Bronchial epithelial cell (primary cell): ENCODE measurements around the gene ANKRD16. TPM values are rescaled to one million over a fixed set of nuclear protein-coding genes. Genes with fewer than 3 reads are reported as not detected.

Experiments
- DNase-seq: peaks from one replicate; pipeline ENCODE4 v3.0.0-alpha.2; 2010; ENCODE audit warnings: low read depth
- FAIRE-seq: peaks from 2 replicates; lab custom pipeline; 2011; peaks lifted over from hg19 to GRCh38; lab: Jason Lieb, UNC
- H3K27me3 ChIP-seq: 2 replicates; pipeline ENCODE4 v1.5.1; 2011; ENCODE audit warnings: low read length; ENCODE audit not compliant: control insufficient read depth, insufficient read depth
- H3K36me3 ChIP-seq: 2 replicates; pipeline ENCODE4 v1.5.1; 2011; ENCODE audit warnings: low read length; ENCODE audit not compliant: control insufficient read depth, insufficient read depth
- H3K4me3 ChIP-seq: 2 replicates; pipeline ENCODE4 v1.5.1; 2011; ENCODE audit warnings: mild to moderate bottlenecking, low read depth, low read length, control low read depth
- total RNA-seq: library from RNA; depleted of rRNA; stranded (reverse); fragments of >200 nt; gene quantifications from 2 replicates; pipeline ENCODE4 v1.2.1, GENCODE V29; 2014
- TF ChIP-seq, protein P1 (sequence below): IDR thresholded peaks from 2 replicates; pipeline ENCODE4 v1.5.1; 2011; ENCODE audit warnings: mild to moderate bottlenecking, moderate library complexity, low read length, control low read depth, inconsistent platforms; ENCODE audit not compliant: insufficient read depth, severe bottlenecking

Gene ANKRD16
- total RNA-seq, 1 donor from 2014 or later: 5.3 TPM

DNA sequence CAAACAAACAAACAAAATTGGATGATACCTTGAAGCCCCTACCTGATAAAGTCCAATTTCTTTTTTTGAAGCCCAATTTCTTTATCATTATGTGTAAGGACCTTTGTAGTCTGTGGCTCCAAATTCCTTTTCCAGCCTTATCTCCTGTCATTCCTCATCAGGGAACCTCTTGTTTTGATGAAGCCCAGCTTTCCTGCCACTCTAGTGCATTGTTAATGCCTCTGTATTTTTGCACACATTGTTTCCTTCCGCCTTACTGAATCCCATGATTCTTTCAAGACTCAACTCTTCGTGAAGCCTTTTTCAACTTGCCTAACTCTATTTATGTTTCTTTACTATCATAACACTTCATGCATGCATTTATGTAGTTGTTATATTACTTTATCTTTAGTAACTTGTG lies 3.6 kb upstream of the ANKRD16 start:
- DNase-seq: no peak
- Histone ChIP-seq H3K4me3 (no peak overlapping the region), H3K27me3 (no peaks in the 10 kb centered on the region), H3K36me3 (peaks cover 9% of the 10 kb centered on the region)
- no peak for FAIRE-seq
- TF ChIP-seq, protein P1, sequence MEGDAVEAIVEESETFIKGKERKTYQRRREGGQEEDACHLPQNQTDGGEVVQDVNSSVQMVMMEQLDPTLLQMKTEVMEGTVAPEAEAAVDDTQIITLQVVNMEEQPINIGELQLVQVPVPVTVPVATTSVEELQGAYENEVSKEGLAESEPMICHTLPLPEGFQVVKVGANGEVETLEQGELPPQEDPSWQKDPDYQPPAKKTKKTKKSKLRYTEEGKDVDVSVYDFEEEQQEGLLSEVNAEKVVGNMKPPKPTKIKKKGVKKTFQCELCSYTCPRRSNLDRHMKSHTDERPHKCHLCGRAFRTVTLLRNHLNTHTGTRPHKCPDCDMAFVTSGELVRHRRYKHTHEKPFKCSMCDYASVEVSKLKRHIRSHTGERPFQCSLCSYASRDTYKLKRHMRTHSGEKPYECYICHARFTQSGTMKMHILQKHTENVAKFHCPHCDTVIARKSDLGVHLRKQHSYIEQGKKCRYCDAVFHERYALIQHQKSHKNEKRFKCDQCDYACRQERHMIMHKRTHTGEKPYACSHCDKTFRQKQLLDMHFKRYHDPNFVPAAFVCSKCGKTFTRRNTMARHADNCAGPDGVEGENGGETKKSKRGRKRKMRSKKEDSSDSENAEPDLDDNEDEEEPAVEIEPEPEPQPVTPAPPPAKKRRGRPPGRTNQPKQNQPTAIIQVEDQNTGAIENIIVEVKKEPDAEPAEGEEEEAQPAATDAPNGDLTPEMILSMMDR: no peak

DNA sequence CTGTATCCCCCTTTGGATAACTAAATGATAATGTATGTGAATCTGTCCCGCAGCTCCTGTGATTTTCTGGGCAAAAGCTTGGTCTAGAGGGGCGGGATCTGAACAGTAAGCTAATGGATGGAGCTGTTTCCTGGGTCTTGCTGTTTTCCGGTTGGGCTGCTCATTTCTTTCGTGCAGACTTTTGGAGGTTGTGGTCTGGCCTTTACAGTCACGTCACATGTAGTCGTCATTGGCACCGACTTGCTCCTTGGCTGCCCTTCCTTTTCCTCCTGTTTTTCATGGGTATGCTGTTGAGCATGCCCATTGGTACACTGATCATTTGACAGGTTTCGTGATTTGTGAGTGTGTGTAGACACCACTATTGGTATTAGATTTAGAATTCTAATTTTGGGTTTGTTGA lies 2.3 kb upstream of the ANKRD16 start:
- peaks cover 9% of the 10 kb centered on the region for H3K36me3 ChIP-seq
- TF ChIP-seq, protein P1: no peak
- H3K4me3 ChIP-seq: no peak overlapping the region
- no peak for FAIRE-seq
- no peak for DNase-seq
- H3K27me3 ChIP-seq: no peaks in the 10 kb centered on the region

DNA sequence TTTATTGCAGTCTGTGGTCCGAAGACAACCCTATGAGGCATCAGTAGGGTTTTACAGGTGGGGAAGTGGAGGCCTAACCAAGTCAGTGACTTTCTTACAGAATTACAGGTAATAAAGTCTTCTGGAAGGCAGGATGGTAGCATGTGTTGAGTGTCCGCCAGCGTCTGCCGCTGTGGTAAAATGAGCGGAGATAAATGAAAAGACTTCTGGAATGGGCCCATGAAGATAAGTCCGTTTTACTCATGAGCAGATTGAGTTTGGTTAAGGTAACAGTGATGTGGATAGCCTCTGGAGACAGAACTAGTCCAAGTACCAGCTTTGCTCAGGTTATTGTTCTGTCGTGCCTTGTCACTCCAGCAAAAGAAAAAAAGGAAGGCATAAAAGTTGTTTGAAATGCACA lies 1.3 kb upstream of the ANKRD16 start:
- DNase-seq (peak; percentile 4), FAIRE-seq (no peak)
- H3K4me3 ChIP-seq: peak overlapping the region; percentile 65
- no peaks in the 10 kb centered on the region for H3K27me3 ChIP-seq
- TF ChIP-seq, protein P1: no peak
- H3K36me3 ChIP-seq: peaks cover 8% of the 10 kb centered on the region

DNA sequence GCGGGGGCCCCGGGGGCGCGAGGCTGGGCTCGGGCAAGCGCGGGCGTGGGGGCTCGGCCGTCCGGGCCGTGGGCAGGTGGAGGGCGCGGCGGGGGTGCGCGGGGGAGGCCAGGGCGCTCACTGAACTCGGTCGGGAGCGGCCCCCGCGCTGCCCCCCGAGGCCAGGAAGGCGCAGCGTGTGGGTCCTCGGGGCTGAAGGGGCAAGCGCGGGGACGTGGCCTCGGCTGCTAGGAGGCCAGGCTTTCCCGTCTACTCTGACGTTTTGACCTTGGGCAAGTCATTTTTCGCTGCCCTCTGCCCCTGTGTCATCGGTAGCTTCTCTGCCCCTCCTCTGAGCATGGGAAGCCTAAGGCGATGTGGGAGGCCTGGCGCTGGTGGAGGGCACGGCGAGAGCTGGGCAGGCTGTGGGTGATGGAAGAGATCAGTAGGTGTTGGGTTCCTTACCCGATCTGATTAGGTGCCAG lies 791 bp upstream of the ANKRD16 start:
- DNase-seq (peak; percentile 14), FAIRE-seq (no peak)
- Histone ChIP-seq H3K4me3 (peak overlapping the region; percentile 65), H3K36me3 (peaks cover 7% of the 10 kb centered on the region), H3K27me3 (no peaks in the 10 kb centered on the region)
- TF ChIP-seq, protein P1: no peak

DNA sequence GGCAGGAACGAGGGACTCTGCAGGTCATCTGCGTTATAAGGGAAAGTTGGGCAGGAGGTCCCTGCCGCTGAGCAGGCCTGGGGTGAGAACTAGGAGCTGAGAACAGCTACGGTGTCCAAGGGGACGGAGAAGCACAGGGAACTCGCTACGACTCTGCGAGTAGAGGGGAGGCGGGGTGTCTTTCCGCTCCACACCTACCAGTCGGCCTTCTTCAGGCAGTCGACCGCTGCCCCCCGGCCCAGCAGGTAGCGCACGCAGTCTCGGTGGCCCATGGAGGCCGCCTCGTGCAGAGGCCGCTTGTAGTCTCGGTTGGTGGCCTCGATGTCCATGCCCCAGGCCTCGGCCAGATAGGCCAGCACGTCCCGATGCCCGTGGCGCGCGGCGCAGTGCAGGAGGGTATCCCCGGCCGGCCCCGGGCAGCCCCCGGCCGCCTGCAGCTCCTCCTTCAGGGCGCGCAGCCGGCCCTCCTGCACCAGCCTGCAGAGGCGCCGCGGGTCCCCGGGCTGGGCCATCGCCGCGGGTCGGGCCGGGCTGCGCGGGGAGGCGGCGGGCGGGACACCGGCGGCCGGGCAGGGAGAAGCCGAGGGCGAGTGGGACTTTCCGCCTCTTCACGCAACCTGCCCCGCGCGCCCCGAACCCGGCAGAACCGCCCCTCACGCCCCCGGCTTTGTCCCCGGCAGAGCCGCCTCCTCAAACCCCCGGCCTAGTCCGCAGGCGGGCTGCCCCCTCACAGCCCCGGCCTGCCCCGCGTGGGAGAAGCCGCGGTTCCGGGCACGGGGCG lies 660 bp downstream of the ANKRD16 start:
- Histone ChIP-seq H3K4me3 (peak overlapping the region; percentile 66), H3K27me3 (no peaks in the 10 kb centered on the region), H3K36me3 (peaks cover 5% of the 10 kb centered on the region)
- peak; percentile 2 for DNase-seq
- FAIRE-seq: no peak
- TF ChIP-seq, protein P1: no peak
